H7 (cell line): ENCODE results near the gene CLIC3. TPM values are rescaled to one million over a fixed set of nuclear protein-coding genes. Genes with fewer than 3 reads are reported as not detected.

ENCODE experiments used
- DNase-seq: peaks from one replicate; pipeline ENCODE4 v3.0.0; 2012
- H3K27me3 ChIP-seq: 2 replicates; pipeline ENCODE4 v1.6.0; 2011; ENCODE audit warnings: mild to moderate bottlenecking, low read length; ENCODE audit not compliant: control insufficient read depth, insufficient read depth
- H3K36me3 ChIP-seq: replicated peaks from 2 replicates; pipeline ENCODE4 v1.5.1; 2011; ENCODE audit warnings: low read length; ENCODE audit not compliant: control insufficient read depth, insufficient read depth
- H3K4me3 ChIP-seq: 2 replicates; pipeline ENCODE4 v1.5.1; 2011; ENCODE audit warnings: low read depth, mild to moderate bottlenecking, control low read depth, low read length, moderate library complexity; ENCODE audit not compliant: insufficient read depth
- total RNA-seq: library from RNA; depleted of rRNA; stranded (reverse); fragments of >200 nt; shearing (Covaris generic); gene quantifications from 2 replicates; pipeline ENCODE4 v1.2.3, GENCODE V29; 2014; rRNA removed

Gene CLIC3
- total RNA-seq, 1 experiment from 2014 or later: not detected

- peak overlapping the region; percentile 75 for H3K4me3 ChIP-seq
- peak; percentile 100 for DNase-seq
- H3K36me3 ChIP-seq: no peaks in the 10 kb centered on the region
- no peaks in the 10 kb centered on the region for H3K27me3 ChIP-seq
Observed at GRCh38 chr9:136949817-136950655, 46.3 kb downstream of the CLIC3 start.

GRCh38 chr9:136949239-136949816 lies 47.0 kb downstream of the CLIC3 start:
- no peaks in the 10 kb centered on the region for H3K27me3 ChIP-seq
- DNase-seq: no peak
- H3K4me3 ChIP-seq: peak overlapping the region; percentile 75
- no peaks in the 10 kb centered on the region for H3K36me3 ChIP-seq

GRCh38 chr9:136947955-136948510 lies 48.3 kb downstream of the CLIC3 start:
- no peak overlapping the region for H3K4me3 ChIP-seq
- H3K27me3 ChIP-seq: no peaks in the 10 kb centered on the region
- peak; percentile 92 for DNase-seq
- no peaks in the 10 kb centered on the region for H3K36me3 ChIP-seq

GRCh38 chr9:136947028-136947891 lies 49.1 kb downstream of the CLIC3 start:
- H3K4me3 ChIP-seq: no peak overlapping the region
- no peak for DNase-seq
- no peaks in the 10 kb centered on the region; the same call in 1 of the 2 replicates for H3K36me3 ChIP-seq
- H3K27me3 ChIP-seq: no peaks in the 10 kb centered on the region

- Histone ChIP-seq H3K27me3 (no peaks in the 10 kb centered on the region), H3K36me3 (peaks cover 3% of the 10 kb centered on the region; the same call in 1 of the 2 replicates), H3K4me3 (no peak overlapping the region)
- no peak for DNase-seq
Observed at GRCh38 chr9:136946228-136947027, 49.9 kb downstream of the CLIC3 start.

- H3K36me3 ChIP-seq: peaks cover 3% of the 10 kb centered on the region; the same call in 1 of the 2 replicates
- H3K4me3 ChIP-seq: no peak overlapping the region
- DNase-seq: peak; percentile 67
- H3K27me3 ChIP-seq: no peaks in the 10 kb centered on the region
Observed at GRCh38 chr9:136945333-136946227, 50.8 kb downstream of the CLIC3 start.

Other genes with a start within 250 kb of the CLIC3 start
- gene LCN6, start 248.0 kb downstream of the CLIC3 start, total RNA-seq: not detected in 2 replicates
- gene LCN8, start 238.3 kb downstream of the CLIC3 start, total RNA-seq: not detected in 2 replicates
- 0.18 TPM in 1 of 2 replicates, not detected in the other for gene LCN15, start 232.1 kb downstream of the CLIC3 start, total RNA-seq
- 73.9 and 80.6 TPM in 2 replicates for gene TMEM141, start 205.2 kb downstream of the CLIC3 start, total RNA-seq
- gene CCDC183, start 200.2 kb downstream of the CLIC3 start, total RNA-seq: 0.66 and 0.85 TPM in 2 replicates
- 150 TPM in 2 replicates for gene RABL6, start 188.6 kb downstream of the CLIC3 start, total RNA-seq
- 0.14 and 0.52 TPM in 2 replicates for gene AJM1, start 154.1 kb downstream of the CLIC3 start, total RNA-seq
- gene PHPT1, start 147.2 kb downstream of the CLIC3 start, total RNA-seq: 68.2 and 75.5 TPM in 2 replicates
- gene MAMDC4, start 144.2 kb downstream of the CLIC3 start, total RNA-seq: 1.2 and 3.0 TPM in 2 replicates
- 213 and 240 TPM in 2 replicates for gene EDF1, start 130.3 kb downstream of the CLIC3 start, total RNA-seq
- gene TRAF2, start 110.1 kb downstream of the CLIC3 start, total RNA-seq: 40.9 and 48.6 TPM in 2 replicates
- gene FBXW5, start 51.8 kb downstream of the CLIC3 start, total RNA-seq: 97.5 and 105 TPM in 2 replicates
- not detected in 2 replicates for gene C8G, start 51.3 kb downstream of the CLIC3 start, total RNA-seq
- gene LCN12, start 44.3 kb downstream of the CLIC3 start, total RNA-seq: 0.38 and 2.9 TPM in 2 replicates
- gene PTGDS, start 19.1 kb downstream of the CLIC3 start, total RNA-seq: 1.3 and 2.0 TPM in 2 replicates
- 0.21 and 0.33 TPM in 2 replicates for gene LCNL1, start 13.6 kb downstream of the CLIC3 start, total RNA-seq
- 45.7 and 53.2 TPM in 2 replicates for gene PAXX, start 4.1 kb downstream of the CLIC3 start, total RNA-seq
- gene ABCA2, start 31.7 kb upstream of the CLIC3 start, total RNA-seq: 6.8 and 10.4 TPM in 2 replicates
- not detected in 2 replicates for gene FUT7, start 35.5 kb upstream of the CLIC3 start, total RNA-seq
- 10.1 and 25.1 TPM in 2 replicates for gene NPDC1, start 49.6 kb upstream of the CLIC3 start, total RNA-seq
- not detected in 2 replicates for gene ENTPD2, start 57.5 kb upstream of the CLIC3 start, total RNA-seq
- 59.7 and 59.9 TPM in 2 replicates for gene SAPCD2, start 74.0 kb upstream of the CLIC3 start, total RNA-seq
- gene UAP1L1, start 80.9 kb upstream of the CLIC3 start, total RNA-seq: 9.0 and 14.9 TPM in 2 replicates
- gene MAN1B1, start 90.4 kb upstream of the CLIC3 start, total RNA-seq: 70.5 and 70.9 TPM in 2 replicates
- gene DPP7, start 118.2 kb upstream of the CLIC3 start, total RNA-seq: 15.8 and 18.2 TPM in 2 replicates
- gene GRIN1, start 142.6 kb upstream of the CLIC3 start, total RNA-seq: 0.33 and 0.52 TPM in 2 replicates
- gene LRRC26, start 173.5 kb upstream of the CLIC3 start, total RNA-seq: 0.59 and 0.67 TPM in 2 replicates
- not detected in 2 replicates for gene TMEM210, start 175.5 kb upstream of the CLIC3 start, total RNA-seq
- 26.2 and 37.0 TPM in 2 replicates for gene ANAPC2, start 192.0 kb upstream of the CLIC3 start, total RNA-seq
- 109 and 143 TPM in 2 replicates for gene SSNA1, start 192.1 kb upstream of the CLIC3 start, total RNA-seq
- 19.3 and 23.3 TPM in 2 replicates for gene TPRN, start 204.2 kb upstream of the CLIC3 start, total RNA-seq
- gene TMEM203, start 209.1 kb upstream of the CLIC3 start, total RNA-seq: 59.1 and 62.3 TPM in 2 replicates
- 22.2 and 22.7 TPM in 2 replicates for gene NDOR1, start 209.1 kb upstream of the CLIC3 start, total RNA-seq
- gene RNF208, start 225.7 kb upstream of the CLIC3 start, total RNA-seq: 1.0 TPM in 2 replicates
- gene CYSRT1, start 228.6 kb upstream of the CLIC3 start, total RNA-seq: 0.83 and 2.9 TPM in 2 replicates
- not detected in 2 replicates for gene RNF224, start 230.9 kb upstream of the CLIC3 start, total RNA-seq
- gene SLC34A3, start 234.3 kb upstream of the CLIC3 start, total RNA-seq: 0.03 TPM in 1 of 2 replicates, not detected in the other
- gene TUBB4B, start 244.7 kb upstream of the CLIC3 start, total RNA-seq: 238 and 257 TPM in 2 replicates